SK-MEL-5 (cell line): Measurements from ENCODE around the gene GARIN6. TPM values are rescaled to one million over a fixed set of nuclear protein-coding genes. Genes with fewer than 3 reads are reported as not detected.
"Not testable (repeated sequence)": the region's sequence is repeated elsewhere in the genome, so short reads cannot be mapped to it uniquely, and the experiment has no call there.

Experiments
- DNase-seq: peaks from one replicate; pipeline ENCODE4 v3.0.0-alpha.2; 2016; ENCODE audit warnings: low read depth, low spot score
- in situ Hi-C: cut with HindIII; loops from 2 replicates; pipeline ENCODE4 v1.10.0; 2016; ENCODE audit warnings: low sequenced_read_pairs, high pct_unique_total_duplicates, low pct_unique_long_range_greater_than_20kb
- polyA plus RNA-seq, 2 experiments: library from polyadenylated mRNA; depleted of rRNA; stranded (reverse); fragments of >200 nt; gene quantifications; 2 replicates each; pipeline ENCODE4 v1.2.3, GENCODE V29; 2015
- total RNA-seq: library from RNA; depleted of rRNA; stranded (reverse); fragments of >200 nt; shearing (Covaris generic); gene quantifications from 2 replicates; pipeline ENCODE4 v1.2.3, GENCODE V29; 2014; rRNA removed

Gene GARIN6
- total RNA-seq: not detected in 2 replicates
- not detected in 2 replicates for polyA plus RNA-seq (2015; cell fraction: cytosol; rRNA removed)
- polyA plus RNA-seq (2015; cell fraction: nucleus; rRNA removed): not detected in 2 replicates

DNA sequence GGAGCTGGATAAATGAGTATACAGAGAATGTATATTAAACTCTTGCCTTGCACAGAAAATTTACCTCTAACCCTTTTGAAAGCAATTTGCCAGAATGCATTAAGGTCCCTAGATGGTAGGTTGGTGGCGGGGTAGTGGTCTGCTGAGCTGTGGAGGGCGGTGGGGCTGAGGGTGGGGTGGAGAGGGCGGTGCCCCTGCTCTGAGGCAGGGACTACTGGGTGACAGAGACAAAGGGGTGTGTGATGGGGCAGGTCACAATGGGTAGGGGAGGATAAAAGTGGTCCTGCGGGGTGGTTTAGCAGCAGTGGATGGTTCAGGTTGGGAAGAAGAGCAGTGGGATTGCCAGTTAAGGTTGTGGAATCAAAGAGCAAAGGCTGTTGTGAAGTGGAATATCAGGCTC is at the start of gene GARIN6:
TSS of gene GARIN6 (plus strand) at position 301 of the 400 bp plus-strand sequence. CDS start 422 bp downstream, outside the sequence.
- in situ Hi-C loops: no loop called here
- no peak for DNase-seq

DNA sequence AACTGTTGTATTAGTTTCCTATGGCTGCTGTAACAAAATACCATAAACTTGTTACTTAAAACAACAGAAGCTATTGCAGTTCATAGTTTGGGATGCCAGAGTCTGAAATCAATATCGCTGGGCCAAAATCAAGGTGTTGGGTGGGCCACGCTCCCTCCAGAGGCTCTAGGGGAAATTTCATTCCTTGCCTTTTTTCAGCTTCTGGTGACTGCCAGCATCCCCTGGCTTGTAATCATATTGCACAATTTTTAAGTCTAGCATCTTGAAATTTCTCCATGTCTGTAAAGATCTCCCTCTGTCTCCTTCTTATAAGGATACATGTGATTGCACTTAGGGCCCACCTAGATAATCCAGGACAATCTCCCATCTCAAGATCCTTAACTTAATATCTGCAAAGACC is 48.8 kb upstream of the GARIN6 start:
- no peak for DNase-seq
- in situ Hi-C loops: no loop called here

DNA sequence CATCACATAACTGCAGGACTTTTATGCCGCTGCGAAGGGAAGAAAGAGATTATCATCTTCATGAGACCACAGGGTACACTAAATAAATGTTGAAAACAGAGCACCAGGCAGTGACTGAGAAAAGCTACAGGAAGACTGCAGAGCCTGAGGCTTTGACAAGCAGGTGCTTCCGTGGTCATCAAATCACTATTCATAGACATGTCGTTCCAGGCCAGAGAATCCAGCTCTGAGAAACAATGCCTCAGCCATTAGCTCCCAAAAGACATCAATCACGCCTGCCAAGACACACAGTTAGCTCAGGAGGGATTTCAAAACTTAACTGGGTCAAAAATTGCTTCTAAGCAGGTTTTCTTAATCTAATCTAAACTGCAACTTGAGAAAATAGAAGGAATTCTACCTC is 47.2 kb upstream of the GARIN6 start:
- no peak for DNase-seq
- in situ Hi-C loops: no loop called here

DNA sequence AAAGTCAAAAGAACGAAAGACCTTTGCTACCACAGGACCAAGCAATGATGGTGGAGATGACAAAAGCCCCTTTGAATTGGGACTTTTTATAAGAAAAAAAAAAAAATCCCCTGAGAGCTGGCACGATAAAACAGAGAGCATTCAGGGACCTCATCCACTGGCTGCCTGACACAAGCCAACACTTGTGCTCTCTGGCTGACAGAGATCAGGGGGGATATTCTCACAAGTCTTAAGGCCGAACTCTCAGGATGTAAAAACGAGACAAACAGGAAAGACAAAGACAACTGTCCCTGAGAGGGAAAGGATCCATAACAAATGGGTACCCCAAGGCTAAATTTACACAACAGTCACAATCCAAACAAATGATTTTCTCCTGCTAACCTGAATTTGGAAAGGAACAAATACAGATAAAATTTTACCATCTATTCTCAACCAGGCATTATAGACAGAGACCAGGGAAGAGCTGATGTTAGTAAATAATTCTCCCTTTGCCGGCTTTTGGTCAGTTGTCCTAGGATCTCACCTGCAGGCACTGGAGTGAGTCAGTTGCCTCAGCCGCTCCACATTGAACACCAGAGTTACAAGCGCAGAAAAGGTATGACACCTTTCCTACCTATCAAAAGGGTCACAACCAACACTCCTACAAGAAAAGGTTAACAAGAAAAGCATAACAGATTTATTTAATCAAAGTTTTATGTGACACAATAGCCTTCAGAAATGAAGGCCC is 37.9 kb upstream of the GARIN6 start:
- peak; percentile 56 for DNase-seq
- in situ Hi-C loops: no loop called here

DNA sequence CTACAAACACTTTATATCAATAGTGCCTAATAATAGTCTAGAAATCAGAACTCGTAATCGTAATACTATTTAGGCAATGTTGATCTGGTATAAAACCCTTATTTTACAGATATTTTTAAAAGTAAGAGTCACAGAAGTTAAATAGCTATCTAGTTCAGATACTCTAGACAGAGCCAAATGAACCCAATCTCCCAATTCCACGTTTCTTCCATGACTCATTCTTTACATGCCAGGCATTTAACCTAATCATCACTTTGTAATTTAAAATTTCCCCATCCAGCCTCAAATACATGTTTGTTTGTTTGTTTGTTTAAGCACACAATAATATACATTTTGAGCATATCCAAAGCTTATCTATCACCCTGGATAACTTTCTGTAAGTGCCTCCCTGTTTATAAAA is 36.4 kb upstream of the GARIN6 start:
- in situ Hi-C loops: no loop called here
- no peak for DNase-seq

DNA sequence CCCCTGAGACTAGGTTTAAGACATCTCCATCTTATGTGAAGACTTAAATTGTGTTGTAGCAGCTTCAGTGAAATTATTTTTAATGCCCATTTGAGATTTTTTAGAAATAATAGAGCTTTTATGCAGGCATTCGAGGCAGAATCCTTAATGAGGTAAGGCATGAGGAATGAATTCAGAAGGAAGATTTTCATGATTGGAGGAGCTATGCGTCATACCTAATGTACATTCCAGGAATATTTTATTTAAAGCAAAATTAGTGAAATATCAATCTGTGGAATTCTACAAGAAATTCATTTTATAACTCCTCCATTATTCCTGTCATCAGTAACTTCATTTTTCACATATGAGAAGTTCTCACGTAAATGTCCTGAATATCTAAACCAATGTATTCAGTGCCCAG is 36.0 kb upstream of the GARIN6 start:
- in situ Hi-C loops: no loop called here

DNA sequence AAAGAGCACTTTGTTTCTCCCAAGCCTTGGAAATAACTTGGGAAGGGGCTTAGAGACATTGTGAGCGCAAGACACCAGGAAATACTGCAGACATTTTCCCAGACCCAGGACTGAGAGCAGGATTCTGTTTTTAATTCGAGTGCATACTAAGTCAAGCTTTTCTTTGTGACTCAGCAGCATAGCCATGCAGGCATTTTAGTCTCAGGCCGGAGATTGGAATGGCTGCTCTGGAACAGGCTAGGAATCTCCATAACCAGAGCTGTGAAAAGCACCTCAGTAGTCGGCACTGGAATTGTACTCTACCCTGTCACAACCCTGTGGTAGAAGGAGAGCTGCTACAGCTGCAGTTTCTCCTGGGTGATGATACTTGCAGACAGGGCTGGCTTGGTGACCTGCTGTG is 28.9 kb upstream of the GARIN6 start:
- DNase-seq: no peak
- in situ Hi-C loops: no loop called here

More for the DNA sequence above, 36.0 kb upstream of the GARIN6 start:
- DNase-seq: no peak

DNA sequence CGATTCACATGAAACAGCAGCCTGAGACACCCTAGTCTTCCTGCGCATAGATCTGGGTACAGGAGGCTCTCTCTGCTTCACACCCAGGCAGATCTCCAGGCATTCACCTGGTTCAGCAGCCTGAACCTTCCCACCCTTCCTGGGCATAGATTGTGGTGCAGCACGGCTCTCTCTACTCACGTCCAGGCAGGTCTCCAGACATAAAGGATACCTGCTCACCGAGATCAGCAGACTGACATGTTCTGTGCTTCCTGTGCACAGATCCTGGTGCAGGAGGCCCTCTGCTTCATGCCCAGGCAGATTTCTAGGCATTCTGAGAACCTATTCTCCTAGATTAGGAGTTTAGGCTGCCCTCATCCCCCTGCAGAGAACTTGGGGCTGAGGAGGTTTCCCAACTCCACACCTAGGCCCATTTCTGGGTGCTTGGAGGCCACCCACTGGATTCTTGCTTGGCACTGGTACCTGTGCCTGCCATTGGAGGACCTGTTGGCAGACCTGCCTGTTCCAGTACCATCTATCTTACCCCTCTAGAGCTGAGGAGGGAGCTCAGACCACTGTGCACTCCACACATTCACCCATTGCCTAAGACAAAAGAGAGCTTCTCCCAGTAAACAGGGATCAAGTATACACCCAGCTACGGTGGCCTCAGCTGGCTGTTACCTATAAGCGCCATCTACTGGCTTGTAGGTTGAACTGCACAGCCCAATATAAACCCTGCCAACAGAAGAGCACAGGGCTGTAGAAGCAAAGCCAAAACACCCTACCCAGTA is 28.0 kb upstream of the GARIN6 start:
- peak; percentile 70 for DNase-seq
- in situ Hi-C loops: no loop called here

DNA sequence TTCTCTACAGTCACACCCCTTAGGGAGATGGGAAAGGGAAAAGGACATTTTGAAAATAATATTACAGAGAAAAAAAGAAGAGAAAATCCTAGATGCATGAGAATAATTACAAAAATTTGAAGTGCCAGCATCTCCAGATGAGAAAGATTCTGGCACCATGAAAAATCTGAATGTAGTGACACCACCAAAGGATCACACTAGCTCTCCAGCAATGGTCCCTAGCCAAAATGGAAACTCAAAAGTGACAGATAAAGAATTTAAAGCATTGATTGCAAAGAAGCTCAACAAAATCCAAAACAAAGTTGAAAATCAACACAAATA is 27.4 kb upstream of the GARIN6 start:
- in situ Hi-C loops: no loop called here
- DNase-seq: no peak

DNA sequence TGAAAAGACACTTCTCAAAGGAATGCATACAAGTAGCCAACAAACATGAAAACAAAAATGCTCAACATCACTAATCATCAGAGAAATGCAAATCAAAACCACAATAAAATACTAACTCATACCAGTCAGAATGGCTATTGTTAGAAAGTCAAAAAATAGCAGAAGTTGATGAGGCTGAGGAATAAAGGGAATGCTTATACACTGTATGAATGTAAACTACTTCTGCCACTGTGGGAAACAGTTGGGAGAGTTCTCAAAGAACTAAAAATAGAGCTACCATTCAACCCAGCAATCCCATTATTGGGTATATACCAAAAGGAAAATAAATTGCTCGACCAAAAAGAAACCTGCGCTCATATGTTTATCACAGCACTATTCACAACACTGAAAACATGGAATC is 23.0 kb upstream of the GARIN6 start:
- in situ Hi-C loops, DNase-seq: not testable (repeated sequence)

DNA sequence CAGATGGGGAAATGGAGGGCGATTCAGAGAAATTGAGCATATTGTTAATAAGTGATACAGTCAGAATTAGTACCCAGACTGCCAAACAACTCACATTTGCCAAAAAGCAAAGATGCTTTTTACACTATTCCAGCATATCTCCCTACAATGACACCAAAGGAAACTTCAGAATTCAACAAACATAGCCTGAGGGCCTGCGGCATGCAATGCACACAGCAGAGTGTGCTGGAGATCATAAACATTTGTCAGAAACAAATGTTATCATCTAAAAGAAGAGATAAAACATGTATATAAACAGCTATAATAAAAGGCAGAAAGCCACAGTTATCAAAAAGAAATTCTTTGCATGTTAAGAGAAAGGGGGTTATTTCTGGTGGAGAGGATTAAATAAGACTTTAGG is 20.1 kb upstream of the GARIN6 start:
- in situ Hi-C loops: no loop called here
- DNase-seq: no peak

DNA sequence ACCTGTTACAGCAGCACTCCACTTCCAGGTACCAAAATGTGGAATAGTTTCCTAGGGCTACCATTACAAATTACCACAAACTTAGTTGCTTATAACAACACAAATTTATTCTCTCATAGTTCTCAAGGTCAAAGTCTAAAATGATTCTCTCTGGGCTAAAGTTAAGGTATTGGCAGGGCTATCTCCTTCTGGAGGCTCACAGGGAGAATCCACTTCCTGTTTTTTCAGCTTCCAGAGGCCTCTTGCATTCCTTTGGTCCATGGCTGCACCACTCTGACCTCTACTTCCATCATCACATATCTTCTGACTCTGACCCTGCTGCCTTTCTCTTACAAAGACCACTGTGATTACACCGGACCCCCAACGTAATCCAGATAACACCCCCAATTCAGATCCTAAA is 2.9 kb upstream of the GARIN6 start:
- in situ Hi-C loops: no loop called here
- DNase-seq: no peak

DNA sequence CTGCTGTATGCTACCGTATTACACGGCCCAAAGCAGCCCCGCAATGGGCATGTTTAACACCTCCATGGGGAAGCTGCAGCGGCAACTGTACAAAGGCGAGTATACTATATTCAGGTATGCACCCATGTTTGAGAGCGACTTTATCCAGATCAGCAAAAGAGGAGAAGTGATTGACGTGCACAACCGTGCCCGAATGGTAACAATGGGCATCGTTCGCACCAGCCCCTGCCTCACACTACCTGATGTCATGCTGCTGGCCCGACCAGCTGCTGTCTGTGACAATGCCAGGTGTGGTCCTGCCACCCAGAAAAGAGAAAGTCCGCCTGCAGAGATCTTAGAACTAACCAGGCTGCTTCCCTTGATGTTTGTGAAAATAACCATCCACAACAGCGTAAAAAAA is 630 bp downstream of the GARIN6 start:
- DNase-seq: no peak
- in situ Hi-C loops: no loop called here

DNA sequence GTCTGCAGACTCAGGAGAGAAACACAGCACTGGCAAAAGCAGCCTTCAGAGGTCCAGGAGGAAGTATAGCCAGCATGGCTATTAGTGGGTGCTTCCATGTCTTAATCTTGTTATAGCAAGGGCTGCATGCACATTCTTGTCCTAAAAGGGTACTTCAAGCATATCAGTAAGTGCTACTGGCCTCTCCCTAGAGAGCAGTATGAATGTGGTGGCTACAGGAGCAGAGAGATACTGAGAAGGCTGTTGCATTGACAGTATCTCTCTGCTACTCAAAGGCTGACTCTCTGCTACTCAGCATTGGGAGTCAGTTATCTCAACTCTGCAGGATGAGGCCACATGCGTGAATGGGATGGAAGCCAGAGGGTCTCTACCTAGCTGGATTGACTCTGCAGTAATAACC is 2.0 kb downstream of the GARIN6 start:
- in situ Hi-C loops: no loop called here
- no peak for DNase-seq

DNA sequence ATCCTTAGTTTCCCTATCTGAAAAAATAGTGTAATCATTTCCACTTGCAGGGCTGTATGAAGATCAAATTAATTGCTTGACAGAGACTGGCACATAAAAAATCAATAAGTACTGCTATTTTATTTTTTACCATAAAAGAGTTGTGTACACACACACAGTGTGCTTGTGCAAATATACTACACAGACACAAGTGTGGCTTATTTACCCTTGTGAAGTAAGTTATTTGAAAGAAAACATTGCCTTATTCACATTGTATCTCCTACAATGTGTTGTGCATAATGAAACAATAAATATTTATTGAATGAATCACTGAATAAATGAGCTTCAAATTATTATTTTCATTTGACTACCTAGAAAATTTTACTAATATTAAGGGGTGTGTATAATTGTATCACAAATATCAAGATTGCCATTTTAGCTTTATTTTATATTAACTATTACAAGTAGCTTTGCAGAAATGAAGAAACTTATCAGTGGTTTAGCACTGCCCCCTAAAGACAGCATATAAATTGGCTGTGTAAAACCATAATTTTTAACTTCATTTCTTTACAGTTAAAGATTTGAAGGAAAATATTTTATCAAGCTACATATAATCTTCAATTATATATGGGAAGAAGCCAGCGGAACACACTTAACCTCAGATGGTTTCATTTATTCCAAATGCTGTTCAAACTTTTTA is 11.3 kb downstream of the GARIN6 start:
- peak; percentile 16 for DNase-seq
- in situ Hi-C loops: no loop called here

DNA sequence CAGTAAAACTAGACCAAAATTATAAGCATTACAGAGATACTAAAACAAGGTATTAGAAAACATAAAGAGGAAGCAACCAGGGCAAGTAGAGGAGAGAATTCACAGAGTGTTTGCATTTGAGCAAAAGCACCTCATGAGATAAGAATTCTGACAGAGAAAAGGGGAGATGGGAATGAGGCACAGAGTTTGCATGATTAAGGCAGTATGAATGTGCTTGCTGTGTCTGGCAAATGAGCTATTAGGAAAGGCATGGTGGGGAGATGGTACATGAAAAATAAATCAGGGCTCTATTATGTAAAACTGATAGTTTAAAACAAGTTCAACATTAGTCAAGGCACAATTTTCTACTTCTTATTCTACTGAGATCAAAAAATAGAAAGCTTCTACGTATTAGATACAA is 23.1 kb downstream of the GARIN6 start:
- in situ Hi-C loops: no loop called here
- no peak for DNase-seq

DNA sequence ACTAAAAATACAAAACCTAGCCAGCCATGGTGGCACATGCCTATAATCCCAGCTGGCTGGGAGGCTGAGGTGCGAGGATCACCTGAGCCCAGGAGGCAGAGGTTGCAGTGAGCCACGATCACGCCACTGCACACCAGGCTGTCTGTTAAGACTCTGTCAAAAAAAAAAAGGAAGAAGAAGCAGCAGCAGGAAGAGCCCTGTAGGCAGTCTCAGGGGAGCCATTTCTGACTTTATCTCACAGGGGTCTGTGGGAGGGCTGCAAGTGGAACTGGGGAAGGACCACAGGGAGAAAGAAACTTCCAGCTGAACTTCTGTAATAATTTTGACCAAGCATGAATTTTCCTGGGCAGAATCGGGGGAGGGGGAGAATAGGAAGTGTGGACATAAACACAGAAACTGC is 32.7 kb downstream of the GARIN6 start:
- no peak for DNase-seq
- in situ Hi-C loops: no loop called here

DNA sequence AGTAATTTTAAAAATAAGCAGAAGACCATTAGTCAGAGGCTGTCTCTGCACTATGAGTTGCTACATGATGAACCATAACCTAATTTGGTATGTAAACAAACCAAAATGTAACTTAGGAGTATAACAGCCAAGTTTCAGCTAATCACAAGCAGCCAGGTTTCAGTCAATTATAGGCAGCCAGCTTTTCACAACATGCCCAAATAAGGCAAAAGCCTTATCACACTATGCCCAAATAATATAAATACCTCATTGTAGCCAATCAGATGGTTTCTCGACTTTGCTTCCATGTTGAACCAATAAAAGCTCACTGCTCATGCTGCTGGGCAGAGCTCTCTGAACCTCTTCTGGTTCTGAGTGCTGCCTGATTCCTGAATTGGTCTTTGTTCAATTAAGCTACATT is 38.6 kb downstream of the GARIN6 start:
- no peak for DNase-seq
- in situ Hi-C loops: no loop called here

DNA sequence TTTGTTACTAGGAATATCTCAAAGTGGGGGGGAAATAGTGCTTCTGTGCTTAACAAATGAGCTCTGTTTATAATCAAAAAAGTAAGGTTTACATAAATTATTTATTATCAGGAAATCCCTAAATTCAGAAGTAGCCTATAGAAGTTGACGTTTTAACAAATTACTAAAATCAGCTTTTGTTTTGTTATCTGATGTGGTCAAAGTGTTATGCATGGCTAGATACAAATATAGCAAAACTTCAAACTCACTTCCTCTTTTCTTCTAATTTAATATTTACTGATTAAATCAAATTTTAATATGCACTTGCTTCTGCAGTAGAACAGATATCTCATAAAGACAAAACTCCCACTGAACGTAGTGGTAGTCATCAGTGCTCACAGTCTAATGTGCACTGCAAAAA is 47.5 kb downstream of the GARIN6 start:
- no peak for DNase-seq
- in situ Hi-C loops: no loop called here
